ENCODE data around the gene RESF1. TPM values are rescaled to one million over a fixed set of nuclear protein-coding genes. Genes with fewer than 3 reads are reported as not detected.

Gene RESF1
- polyA plus RNA-seq, 1 donor = 19.7 TPM

DNA sequence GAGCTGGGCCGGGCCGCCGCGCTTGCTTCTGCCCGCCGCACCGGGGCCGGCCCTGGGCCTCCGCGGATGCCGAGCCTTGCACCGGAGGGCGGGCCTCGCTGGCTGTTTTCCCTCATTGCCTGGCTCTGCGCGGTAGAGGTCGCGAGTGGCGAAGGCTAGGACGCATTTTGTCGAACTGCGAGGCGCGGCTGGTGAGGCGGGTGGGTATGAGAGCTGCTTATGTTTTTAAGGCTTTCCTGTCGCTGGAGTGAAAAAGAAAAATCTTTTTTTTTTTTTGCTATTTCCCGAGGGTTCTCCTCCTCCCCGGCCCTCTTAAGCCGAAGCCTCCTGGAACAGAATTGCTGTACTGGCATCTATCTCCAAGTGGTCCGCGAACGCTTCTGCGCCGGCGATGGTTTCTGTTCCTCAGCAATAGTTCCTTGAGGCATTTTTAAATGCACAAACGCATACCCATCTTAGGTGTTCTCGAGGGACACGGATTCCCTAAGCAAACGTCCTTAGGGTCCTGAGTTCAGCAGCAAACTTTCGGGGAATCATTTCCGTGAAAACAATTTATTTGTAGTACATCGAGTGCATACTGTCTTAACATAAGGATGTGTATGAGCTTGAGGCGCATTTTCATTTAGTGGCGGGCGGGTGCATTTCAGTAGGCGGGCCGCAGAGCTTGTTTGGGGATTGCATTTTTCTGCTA is 631 bp downstream of the RESF1 start:
- DNase-seq = peak; percentile 75

DNA sequence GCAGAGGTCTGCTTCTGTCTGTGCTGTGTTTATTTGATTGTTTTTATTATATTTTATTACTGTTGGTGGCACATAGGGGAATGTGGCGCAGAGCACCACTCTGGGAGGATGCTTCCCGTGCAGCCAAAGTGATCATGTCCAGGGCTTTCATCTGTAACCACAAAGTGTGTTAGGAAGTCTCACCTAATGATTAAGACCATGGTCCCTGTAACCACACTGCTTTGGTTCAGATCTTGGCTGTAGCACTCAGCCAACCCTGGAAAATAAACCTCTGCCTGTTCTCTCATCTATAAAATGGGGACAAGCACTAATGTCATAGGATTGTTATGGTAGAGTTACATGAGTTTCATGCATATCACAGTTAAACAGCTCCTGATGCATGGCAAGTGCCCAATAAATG is 1.9 kb downstream of the RESF1 start:
- no peak for DNase-seq

GRCh38 chr12:31962076-31962475 is 2.9 kb downstream of the RESF1 start:
- no peak for DNase-seq

DNA sequence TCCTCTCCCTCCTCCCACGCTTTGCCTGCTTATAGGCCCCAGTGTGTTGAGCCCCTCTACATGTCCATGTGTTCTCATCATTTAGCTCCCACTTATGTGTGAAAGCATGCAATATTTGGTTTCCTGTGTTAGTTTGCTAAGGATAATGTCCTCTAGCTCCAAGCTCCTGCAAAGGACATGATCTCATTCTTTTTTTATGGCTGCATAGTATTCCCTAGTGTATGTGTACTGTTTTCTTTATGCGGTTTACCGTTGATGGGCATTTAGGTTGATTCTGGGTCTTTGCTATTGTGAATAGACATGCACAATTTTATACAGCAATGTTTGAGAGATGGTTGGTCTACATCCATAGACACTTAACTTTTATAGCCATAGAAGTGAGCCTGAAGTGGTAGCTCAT is 5.1 kb downstream of the RESF1 start:
- no peak for DNase-seq

DNA sequence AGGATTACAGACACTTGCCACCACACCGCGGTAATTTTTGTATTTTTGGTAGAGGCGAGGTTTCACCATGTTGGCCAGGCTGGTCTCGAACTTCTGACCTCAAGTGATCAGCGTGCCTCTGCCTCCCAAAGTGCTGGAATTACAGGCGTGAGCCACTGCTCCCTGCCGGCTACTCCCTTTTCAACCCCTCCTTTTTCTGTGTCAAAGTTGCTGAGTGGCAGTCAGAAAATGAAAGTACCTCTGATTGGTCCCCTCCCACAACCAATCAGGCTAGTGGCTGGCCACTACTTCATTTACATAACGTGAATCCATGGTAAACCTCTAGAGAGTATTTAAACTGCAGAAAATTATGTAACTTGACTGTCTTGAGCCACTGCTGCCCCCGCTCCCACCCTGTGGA is 5.9 kb downstream of the RESF1 start:
- DNase-seq = no peak

DNA sequence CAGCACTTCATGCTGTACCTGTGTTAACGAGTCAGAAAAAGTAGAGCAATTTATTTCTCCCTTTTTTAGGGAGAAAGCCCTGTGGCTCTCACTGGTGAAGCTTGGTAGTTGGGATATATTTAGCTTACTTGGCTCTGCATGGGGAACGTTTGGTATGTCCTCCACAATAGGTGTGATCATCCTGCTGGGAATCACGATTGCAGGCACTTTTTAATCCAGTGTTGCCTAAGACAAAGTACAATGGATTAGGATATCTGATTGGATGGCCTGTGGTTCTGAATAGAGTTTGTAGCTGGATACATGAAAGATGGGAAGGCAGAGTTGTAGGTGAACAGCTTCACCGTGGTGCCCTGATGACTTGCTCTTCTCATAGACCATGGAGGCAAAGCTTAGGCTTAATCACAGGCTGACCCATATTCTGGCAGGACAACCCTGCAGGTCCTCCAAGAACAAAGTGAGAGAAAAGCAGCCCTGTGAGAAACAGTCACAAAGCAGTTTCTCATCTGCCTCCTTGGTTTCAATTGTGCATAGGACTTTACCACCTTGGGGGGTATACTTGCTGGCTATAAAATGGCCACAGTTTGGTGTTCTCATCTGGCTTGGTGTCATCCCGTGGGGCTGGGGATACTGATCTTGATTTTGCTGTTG is 7.5 kb downstream of the RESF1 start:
- no peak for DNase-seq

DNA sequence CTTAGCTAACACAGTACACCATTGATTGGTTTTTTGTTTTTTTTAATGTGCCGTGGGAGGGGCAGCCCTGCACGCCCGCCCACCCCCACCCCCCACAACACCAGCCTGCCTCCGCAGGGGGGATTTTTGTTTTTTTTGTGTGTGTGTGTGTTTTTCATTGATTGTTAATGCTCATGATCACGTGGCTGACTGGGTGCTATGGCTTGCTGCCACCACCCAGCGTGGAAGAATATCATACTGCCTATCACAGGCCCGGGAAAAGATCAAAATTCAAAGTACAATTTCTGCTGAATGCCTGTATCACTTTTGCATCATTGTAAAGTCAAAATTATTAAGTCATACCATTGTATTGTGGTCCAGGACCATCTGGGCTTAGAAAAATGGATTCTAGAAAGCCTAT is 8.3 kb downstream of the RESF1 start:
- no peak for DNase-seq

GRCh38 chr12:31970199-31970598 is 11.0 kb downstream of the RESF1 start:
- no peak for DNase-seq

DNA sequence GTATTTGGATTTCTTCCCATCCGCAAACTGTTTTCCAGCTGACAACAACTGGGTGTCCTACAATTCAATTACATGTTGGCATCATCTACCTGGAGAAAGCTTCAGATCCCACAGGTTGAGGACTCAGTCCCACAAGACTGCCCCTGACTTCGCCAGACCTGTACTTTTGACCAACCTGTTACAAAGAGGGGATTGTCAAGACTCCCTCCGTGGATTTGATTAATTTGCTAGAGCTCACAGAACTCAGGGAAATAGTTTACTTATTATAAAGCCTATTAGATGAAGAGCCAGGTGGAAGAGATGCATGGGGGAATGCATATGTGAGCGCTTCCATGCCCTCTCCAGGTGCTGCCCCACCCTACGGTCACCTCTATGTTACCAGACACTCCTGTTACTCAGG is 14.6 kb downstream of the RESF1 start:
- no peak for DNase-seq

DNA sequence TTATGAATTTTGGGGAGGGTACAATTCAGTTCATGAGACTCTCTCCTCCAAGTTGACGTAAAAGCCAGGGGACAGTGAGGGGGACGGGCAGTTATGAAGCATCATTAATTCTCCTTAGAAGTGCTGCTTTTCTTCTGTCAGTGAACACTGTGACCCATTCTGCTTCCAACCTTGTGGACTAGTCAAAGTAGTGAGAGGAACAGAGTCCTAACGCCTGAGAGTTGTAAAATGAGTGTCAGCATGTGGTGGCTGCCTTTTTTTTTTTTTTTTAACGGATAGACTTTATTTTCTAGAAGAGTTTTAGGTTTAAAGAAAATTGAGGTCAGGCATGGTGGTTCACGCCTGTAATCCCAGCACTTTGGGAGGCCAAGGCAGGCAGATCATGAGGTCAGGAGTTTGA is 15.5 kb downstream of the RESF1 start:
- no peak for DNase-seq

- no peak for DNase-seq
Observed at GRCh38 chr12:31984806-31985591, 25.8 kb downstream of the RESF1 start.

GRCh38 chr12:31985832-31986231 is 26.6 kb downstream of the RESF1 start:
- no peak for DNase-seq

DNA sequence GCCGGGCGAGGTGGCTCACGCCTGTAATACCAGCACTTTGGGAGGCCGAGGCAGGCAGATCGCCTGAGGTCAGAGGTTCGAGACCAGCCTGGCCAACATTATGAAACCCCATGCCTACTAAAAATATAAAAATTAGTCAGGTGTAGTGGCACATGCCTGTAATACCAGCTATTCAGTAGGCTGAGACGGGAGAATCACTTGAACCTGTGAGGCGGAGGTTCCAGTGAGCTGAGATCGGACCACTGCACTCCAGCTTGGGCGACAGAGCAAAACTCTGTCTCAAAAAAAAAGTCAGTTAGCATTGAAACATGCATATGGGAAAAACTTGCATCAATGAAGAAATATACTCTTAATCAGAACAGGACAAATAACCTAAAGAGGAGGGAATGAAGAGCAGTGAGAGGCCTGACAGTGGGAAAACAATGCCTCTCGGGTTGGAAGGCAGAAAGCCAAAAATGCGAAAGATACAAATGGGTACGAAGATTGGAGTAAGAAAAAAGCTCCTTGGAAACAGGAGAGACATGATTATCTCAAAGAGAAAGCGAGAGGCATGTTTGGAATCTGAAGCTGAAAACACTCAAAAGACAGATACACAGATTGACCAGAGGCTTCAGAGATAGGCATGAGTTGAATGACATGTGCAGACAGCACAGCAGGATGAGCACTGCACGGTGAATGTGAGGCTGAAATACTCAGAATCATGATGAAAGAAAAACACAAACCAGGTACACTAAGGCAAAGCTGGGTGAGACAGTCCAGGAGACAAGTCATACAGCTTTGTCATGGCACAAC is 30.6 kb downstream of the RESF1 start:
- DNase-seq = no peak

DNA sequence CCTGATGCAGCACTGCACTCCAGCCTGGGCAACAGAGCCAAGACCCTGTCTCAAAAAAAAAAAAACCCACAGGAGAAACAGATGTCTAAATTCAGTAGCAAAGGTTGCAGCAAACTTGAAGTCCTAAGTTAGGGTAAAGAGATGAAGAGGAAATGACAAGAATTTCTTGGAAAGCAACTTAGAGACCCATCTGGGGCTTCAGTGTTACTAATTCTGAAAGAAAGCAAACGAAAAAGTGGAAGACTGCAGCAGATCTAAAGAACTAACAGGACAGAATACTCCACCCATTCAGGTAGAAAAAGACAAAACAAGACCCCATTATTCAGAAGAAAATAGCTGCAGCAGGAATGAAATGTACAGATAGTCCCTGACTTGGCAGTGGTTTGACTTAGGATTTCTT is 31.9 kb downstream of the RESF1 start:
- DNase-seq = no peak

- DNase-seq = no peak
Observed at GRCh38 chr12:31991815-31992214, 32.6 kb downstream of the RESF1 start.

GRCh38 chr12:31999692-32000091 is 40.5 kb downstream of the RESF1 start:
- no peak for DNase-seq

- no peak for DNase-seq
Observed at GRCh38 chr12:32000373-32001005, 41.3 kb downstream of the RESF1 start.

DNA sequence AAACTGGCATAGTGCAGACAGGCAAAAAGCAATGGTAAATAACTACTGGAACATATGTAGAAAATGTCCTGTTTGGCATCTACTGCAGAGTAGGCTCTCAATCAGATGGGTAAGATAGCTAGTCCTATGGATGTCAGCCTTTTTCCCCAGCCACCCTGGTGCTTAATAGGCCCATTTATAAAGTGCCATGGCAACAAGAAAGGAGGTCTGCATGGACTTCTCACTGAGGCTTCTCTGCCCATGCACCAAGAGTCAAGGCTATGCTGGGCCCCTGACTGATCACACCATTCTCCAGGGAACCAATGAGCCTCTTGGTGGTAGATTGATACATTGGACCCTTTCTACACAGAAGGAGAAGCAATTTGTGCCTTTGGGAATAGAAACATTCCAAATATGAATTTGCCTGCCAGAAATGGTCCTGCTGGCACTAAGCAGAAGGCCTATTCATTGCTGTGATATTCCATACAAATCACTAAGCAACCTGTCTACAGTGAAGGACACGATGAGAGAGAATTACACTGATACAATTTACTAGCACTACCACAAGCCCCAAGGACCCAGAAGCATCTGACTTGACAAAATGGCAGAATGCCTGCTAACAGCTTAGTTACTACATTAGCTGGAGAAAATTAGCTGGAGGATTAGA is 43.8 kb downstream of the RESF1 start:
- no peak for DNase-seq

GRCh38 chr12:32003654-32004053 is 44.4 kb downstream of the RESF1 start:
- no peak for DNase-seq

GRCh38 chr12:32005496-32006125 is 46.4 kb downstream of the RESF1 start:
- DNase-seq = no peak

Data from hindlimb muscle (tissue), 1 donor.